ENCODE data around the gene PIK3R2.

PIK3R2 gene

GRCh38 chr19:18123819-18124218, 29.1 kb upstream of the PIK3R2 start:
- DNase-seq (ENCODE audit: low read depth in 3 of 3): no peak

GRCh38 chr19:18126097-18126496, 26.9 kb upstream of the PIK3R2 start:
- DNase-seq (ENCODE audit: low read depth in 3 of 3): no peak

- no peak for DNase-seq (ENCODE audit: low read depth in 3 of 3)
These were observed 24.9 kb upstream of the PIK3R2 start for GRCh38 chr19:18128044-18128443.

GRCh38 chr19:18128805-18129204, 24.2 kb upstream of the PIK3R2 start:
- DNase-seq (ENCODE audit: low read depth in 3 of 3): no peak

GRCh38 chr19:18130523-18131242, 22.3 kb upstream of the PIK3R2 start:
- DNase-seq (ENCODE audit: low read depth in 3 of 3): no peak

GRCh38 chr19:18131841-18132596, 20.9 kb upstream of the PIK3R2 start:
- no peak for DNase-seq (ENCODE audit: low read depth in 3 of 3)

GRCh38 chr19:18135712-18136584, 17.0 kb upstream of the PIK3R2 start:
- DNase-seq (ENCODE audit: low read depth in 3 of 3): no peak

GRCh38 chr19:18137242-18137641, 15.7 kb upstream of the PIK3R2 start:
- DNase-seq (ENCODE audit: low read depth in 3 of 3): no peak

GRCh38 chr19:18137657-18138339, 15.2 kb upstream of the PIK3R2 start:
- no peak for DNase-seq (ENCODE audit: low read depth in 3 of 3)

GRCh38 chr19:18140473-18140872, 12.5 kb upstream of the PIK3R2 start:
- no peak for DNase-seq (ENCODE audit: low read depth in 3 of 3)

- DNase-seq (ENCODE audit: low read depth in 3 of 3): no peak
These were observed 11.9 kb upstream of the PIK3R2 start for GRCh38 chr19:18141031-18141430.

- DNase-seq (ENCODE audit: low read depth in 3 of 3): no peak
These were observed 9.1 kb upstream of the PIK3R2 start for GRCh38 chr19:18143902-18144301.

GRCh38 chr19:18144361-18144760, 8.6 kb upstream of the PIK3R2 start:
- DNase-seq (ENCODE audit: low read depth in 3 of 3): no peak

GRCh38 chr19:18144906-18145305, 8.1 kb upstream of the PIK3R2 start:
- no peak for DNase-seq (ENCODE audit: low read depth in 3 of 3)

GRCh38 chr19:18145391-18145999, 7.5 kb upstream of the PIK3R2 start:
- DNase-seq (ENCODE audit: low read depth in 3 of 3): no peak

- no peak for DNase-seq (ENCODE audit: low read depth in 3 of 3)
These were observed 5.6 kb upstream of the PIK3R2 start for GRCh38 chr19:18147396-18147795.

- DNase-seq (ENCODE audit: low read depth in 3 of 3): no peak
These were observed 3.4 kb upstream of the PIK3R2 start for GRCh38 chr19:18149596-18149975.

- no peak for DNase-seq (ENCODE audit: low read depth in 3 of 3)
These were observed 2.0 kb upstream of the PIK3R2 start for GRCh38 chr19:18150776-18151624.

GRCh38 chr19:18152442-18152816, 534 bp upstream of the PIK3R2 start:
- DNase-seq (ENCODE audit: low read depth in 3 of 3): peak; percentile 86 to 97 (median 91)

GRCh38 chr19:18153556-18154134, 682 bp downstream of the PIK3R2 start:
- no peak for DNase-seq (ENCODE audit: low read depth in 3 of 3)
